ENCODE data around the gene SUMO3.

Gene SUMO3

GRCh38 chr21:44758781-44759627 is 58.9 kb downstream of the SUMO3 start:
- Histone ChIP-seq H3K27me3 (ENCODE audit: insufficient read depth, low read length) (no peaks in the 10 kb centered on the region), H3K4me1 (ENCODE audit: insufficient read depth, low read length) (no peaks in the 10 kb centered on the region), H3K9me3 (ENCODE audit: low read length) (peaks cover 2% of the 10 kb centered on the region), H3K4me3 (ENCODE audit: low read length) (no peak overlapping the region), H3K36me3 (ENCODE audit: insufficient read depth, low read length) (no peaks in the 10 kb centered on the region), H2AFZ (ENCODE audit: low read depth, low read length) (no peak overlapping the region)

GRCh38 chr21:44758141-44758561 is 59.7 kb downstream of the SUMO3 start:
- Histone ChIP-seq H3K4me1 (ENCODE audit: insufficient read depth, low read length) (no peaks in the 10 kb centered on the region), H3K4me3 (ENCODE audit: low read length) (no peak overlapping the region), H3K9me3 (ENCODE audit: low read length) (peaks cover 2% of the 10 kb centered on the region)

GRCh38 chr21:44757731-44758130 is 60.1 kb downstream of the SUMO3 start:
- Histone ChIP-seq H3K27me3 (ENCODE audit: insufficient read depth, low read length) (no peaks in the 10 kb centered on the region), H3K4me3 (ENCODE audit: low read length) (no peak overlapping the region), H3K36me3 (ENCODE audit: insufficient read depth, low read length) (no peaks in the 10 kb centered on the region), H3K9me3 (ENCODE audit: low read length) (peaks cover 2% of the 10 kb centered on the region), H2AFZ (ENCODE audit: low read depth, low read length) (no peak overlapping the region), H3K4me1 (ENCODE audit: insufficient read depth, low read length) (no peaks in the 10 kb centered on the region)

More at GRCh38 chr21:44758141-44758561, 59.7 kb downstream of the SUMO3 start:
- no peak overlapping the region for H2AFZ ChIP-seq (ENCODE audit: low read depth, low read length)
- H3K27me3 ChIP-seq (ENCODE audit: insufficient read depth, low read length) = no peaks in the 10 kb centered on the region
- H3K36me3 ChIP-seq (ENCODE audit: insufficient read depth, low read length) = no peaks in the 10 kb centered on the region

- no peak overlapping the region for H2AFZ ChIP-seq (ENCODE audit: low read depth, low read length)
- H3K27me3 ChIP-seq (ENCODE audit: insufficient read depth, low read length) = no peaks in the 10 kb centered on the region
- H3K4me3 ChIP-seq (ENCODE audit: low read length) = no peak overlapping the region
- H3K4me1 ChIP-seq (ENCODE audit: insufficient read depth, low read length) = no peaks in the 10 kb centered on the region
- H3K36me3 ChIP-seq (ENCODE audit: insufficient read depth, low read length) = no peaks in the 10 kb centered on the region
- H3K9me3 ChIP-seq (ENCODE audit: low read length) = peaks cover 2% of the 10 kb centered on the region
Observed at GRCh38 chr21:44756423-44757185, 61.3 kb downstream of the SUMO3 start.

Data from neuron (in vitro differentiated cells).